ENCODE results near the gene MED1.
A peak's percentile ranks its signal among the peaks of the same experiment; 100 is the strongest.
"Not testable (repeated sequence)": the region's sequence is repeated elsewhere in the genome, so short reads cannot be mapped to it uniquely, and the experiment has no call there.

The MED1 gene

DNA sequence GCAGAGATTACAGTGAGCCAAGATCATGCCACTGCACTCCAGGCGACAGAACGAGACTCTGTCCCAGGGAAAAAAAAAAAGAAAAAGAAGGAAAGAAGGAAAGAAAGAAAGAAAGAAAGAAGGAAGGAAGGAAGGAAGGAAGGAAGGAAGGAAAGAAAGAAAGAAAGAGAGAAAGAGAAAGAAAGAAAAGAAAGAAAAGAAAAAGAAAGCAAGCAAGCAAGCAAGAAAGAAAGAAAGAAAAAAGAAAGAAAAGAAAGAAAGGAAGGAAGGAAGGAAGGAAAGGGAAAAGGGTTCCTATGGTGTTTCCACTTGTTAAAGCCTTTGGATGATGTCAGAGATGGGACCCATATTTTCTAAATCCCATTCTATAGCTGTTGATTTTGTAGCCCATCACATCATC lies 11.2 kb downstream of the MED1 start:
- not testable (repeated sequence) for DNase-seq (ENCODE audit: low read depth in 2 of 2)

GRCh38 chr17:39429600-39429999 lies 21.5 kb downstream of the MED1 start:
- no peak for DNase-seq (ENCODE audit: low read depth in 2 of 2)

DNA sequence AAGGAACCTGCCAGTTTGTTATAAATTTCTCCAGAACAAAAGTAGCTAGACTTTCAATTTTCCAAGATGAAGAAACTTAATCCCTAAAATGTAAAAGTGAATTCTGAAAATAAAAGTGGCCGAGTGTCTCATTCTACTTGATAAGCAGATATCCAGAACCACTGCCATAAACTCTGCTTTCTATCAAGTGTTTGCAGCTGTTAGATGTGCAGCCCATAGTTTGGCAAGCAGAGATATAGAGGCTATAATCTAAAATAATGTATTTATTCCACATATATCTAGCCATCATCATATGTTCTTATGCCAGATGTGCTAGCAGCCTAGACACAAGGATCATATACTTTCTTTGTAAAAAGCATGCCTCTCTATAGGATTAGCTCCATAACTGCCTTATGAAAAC lies 34.9 kb downstream of the MED1 start:
- no peak for DNase-seq (ENCODE audit: low read depth in 2 of 2)

GRCh38 chr17:39410279-39410678 lies 40.8 kb downstream of the MED1 start:
- no peak for DNase-seq (ENCODE audit: low read depth in 2 of 2)

GRCh38 chr17:39408360-39408759 lies 42.7 kb downstream of the MED1 start:
- no peak for DNase-seq (ENCODE audit: low read depth in 2 of 2)

DNA sequence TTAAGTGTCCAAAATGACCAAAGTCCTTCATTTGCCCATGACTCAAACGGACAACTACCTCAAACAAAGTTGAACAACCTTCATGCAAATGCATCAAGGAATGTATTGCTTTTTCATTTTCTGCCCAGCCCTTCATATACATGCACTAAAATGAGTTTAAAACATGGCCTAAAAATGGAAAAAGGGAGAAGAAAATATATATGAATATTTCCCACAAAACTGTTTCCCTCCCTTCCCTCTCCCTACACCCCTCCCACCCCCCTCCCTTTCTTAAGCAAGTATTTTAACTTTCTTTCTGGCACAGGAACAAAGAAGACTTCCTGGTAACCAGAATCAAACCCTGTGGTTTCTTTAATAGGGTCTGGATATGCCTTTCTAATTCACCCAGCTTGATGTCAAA lies 44.1 kb downstream of the MED1 start:
- DNase-seq (ENCODE audit: low read depth in 2 of 2), result no peak

- DNase-seq (ENCODE audit: low read depth in 2 of 2), result no peak
Measured at GRCh38 chr17:39405436-39405835, 45.6 kb downstream of the MED1 start.

- DNase-seq (ENCODE audit: low read depth in 2 of 2), result no peak
Measured at GRCh38 chr17:39404542-39405378, 46.3 kb downstream of the MED1 start.

GRCh38 chr17:39402890-39403605 lies 48.0 kb downstream of the MED1 start:
- no peak for DNase-seq (ENCODE audit: low read depth in 2 of 2)

DNA sequence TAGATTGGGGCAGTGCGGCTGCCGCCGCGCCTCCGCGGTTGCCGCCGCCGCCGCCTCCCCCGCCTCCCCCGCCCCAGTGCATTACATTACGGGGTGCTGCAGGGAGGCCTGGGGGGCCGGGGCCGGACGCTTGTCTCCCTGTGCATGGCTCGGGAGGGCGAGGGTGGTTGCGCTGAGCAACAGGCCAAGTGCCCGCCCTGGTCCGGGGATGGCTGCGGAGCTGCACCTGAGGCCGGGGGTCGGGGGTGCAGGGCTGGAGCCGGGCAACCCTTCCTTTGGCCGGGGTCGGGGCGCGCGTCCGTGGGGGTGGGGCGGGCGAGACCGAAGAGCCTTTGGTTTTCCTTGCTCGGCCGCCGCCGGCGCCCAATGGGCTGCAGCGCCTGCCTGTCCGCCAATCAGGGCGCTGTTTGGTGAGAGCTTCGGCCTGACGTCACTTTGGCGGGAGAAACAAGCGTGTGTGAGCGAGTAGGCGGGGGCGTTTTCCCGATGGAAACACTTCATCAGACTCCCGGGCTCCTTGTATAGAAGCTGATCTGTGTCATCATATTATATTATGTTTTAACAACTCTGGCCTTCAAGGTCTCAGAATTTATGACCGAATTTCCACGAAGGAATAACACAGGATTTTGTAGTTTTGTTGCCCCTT lies 48.7 kb downstream of the MED1 start:
- DNase-seq (ENCODE audit: low read depth in 2 of 2), result peak; percentile 46 to 52

DNA sequence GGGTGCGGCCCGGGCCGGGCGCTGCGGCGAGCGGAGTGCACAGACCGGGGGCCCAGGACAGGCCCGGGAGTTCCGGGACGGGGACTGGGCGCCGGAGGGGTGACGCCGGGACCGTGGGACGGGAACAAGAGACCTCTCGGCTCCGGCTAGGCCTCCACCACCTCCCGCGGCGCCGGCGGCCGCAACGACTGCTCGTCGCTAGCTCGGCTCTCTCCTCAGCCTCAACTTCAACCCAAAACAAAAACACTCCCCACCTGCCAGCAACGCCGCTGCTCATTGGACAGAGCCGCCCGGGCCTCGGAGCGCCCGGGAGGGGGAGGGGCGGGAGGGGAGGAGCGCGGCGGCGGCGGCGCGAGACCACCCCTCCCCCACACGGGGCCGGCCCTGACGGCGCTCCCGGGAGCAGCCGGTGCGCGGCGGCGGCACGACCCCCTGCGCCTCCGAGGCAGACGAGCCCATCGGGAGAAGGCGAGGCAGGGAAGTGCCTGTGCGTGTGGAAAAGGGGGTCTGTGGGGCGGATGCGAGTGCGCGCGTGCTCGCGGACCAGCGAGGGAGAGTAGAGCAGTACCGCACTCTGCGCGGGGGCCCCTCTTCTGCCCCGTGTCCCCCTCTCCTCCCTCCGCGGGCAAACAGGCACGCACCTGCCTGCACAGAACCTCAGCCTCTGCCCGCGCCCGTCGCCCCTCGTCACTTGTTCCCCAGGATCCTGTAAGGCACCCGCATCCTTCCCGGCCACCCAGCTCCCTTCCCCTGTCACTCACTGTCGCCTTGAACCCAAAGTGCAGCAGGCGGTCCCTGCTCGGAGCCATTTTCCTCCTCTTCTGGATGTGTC lies 49.4 kb downstream of the MED1 start, which contains the start of gene FBXL20:
TSS of gene FBXL20 (minus strand) at position 215 of the 832 bp plus-strand sequence. CDS start 224 bp downstream, outside the sequence.
- peak; percentile 85 to 94 for DNase-seq (ENCODE audit: low read depth in 2 of 2)

DNA sequence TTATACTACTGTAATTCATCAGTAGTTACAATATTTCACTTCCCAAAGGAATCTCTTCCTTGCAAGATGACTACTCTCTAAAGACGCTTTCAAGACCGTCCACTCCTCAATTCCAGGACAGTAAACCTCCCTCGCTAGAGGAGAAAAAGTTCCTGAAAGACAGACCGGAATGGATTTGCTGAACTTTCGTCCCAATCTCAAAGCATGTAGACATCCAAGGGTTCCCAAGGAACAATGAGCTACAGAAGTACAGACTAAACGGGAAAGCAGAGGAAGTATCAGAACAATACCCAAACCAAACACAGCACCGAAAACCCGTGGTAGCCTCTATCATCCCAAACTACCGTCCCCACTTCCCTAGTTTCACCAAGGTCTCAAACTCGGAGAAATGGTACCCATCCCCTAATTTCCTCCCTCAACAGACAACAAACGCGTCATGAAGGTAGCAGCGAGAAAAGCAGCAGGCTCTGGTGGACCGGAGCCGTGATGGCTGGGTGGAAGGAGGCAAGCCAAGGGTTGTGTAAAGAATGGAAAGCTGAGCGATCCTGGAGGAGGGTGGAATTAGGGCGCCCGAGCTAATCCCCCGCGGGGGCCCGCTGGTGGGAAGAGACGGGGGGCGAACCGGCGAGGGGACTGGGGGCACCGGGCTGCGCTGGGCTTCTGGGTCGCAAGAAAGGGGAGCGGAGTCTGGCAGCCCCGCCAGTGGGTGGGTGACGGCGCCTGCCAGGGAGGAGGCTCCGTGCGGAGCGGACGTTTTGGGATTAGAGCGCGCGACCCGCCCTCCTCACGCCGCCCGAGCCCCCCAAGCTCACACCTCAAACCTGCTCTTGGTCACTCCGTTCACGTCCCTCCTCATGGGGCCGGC lies 50.3 kb downstream of the MED1 start:
- no peak for DNase-seq (ENCODE audit: low read depth in 2 of 2)

- DNase-seq (ENCODE audit: low read depth in 2 of 2), result no peak
Measured at GRCh38 chr17:39399791-39400190, 51.3 kb downstream of the MED1 start.

- DNase-seq (ENCODE audit: low read depth in 2 of 2), result no peak
Measured at GRCh38 chr17:39393736-39394135, 57.3 kb downstream of the MED1 start.

GRCh38 chr17:39391448-39391847 lies 59.6 kb downstream of the MED1 start:
- DNase-seq (ENCODE audit: low read depth in 2 of 2), result no peak

DNA sequence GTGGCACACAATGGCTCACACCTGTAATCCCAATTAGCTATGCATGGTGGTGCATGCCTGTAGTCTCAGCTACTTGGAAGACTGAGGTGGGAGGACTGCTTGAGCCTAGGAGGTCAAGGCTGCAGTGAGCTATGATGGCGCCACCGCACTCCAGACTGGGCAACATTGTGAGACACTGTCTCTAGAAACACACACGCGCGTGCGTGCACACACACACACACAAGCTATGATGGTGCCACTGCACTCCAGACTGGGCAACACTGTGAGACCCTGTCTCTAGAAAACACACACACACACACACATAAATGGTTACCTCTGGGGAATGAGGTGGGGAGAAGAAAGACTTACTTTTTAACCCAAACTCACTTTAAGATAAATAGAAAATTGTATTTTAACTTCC lies 66.0 kb downstream of the MED1 start:
- DNase-seq (ENCODE audit: low read depth in 2 of 2), result no peak

- DNase-seq (ENCODE audit: low read depth in 2 of 2), result no peak
Measured at GRCh38 chr17:39380144-39380543, 70.9 kb downstream of the MED1 start.

DNA sequence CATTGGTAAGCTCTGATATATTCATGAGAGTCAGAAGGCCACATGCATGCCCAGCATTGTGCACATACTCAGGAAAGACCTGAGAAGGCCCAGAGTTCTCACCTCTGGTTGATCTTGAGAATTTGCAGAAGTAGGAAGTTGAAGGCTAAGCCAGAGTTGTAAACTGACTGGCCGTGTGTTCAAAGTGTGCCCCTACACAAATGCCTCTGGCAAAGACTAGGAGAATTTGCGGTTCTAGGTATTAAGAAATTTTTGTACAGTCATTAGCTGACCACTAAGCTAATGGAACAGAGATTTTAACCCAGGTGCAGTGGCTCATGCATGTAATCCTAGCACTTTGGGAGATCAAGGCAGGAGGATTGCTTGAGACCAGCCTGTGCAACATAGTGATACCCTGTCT lies 74.6 kb downstream of the MED1 start:
- no peak for DNase-seq (ENCODE audit: low read depth in 2 of 2)

GRCh38 chr17:39367805-39368204 lies 83.3 kb downstream of the MED1 start:
- not testable (repeated sequence) for DNase-seq (ENCODE audit: low read depth in 2 of 2)

GRCh38 chr17:39365872-39366271 lies 85.2 kb downstream of the MED1 start:
- no peak for DNase-seq (ENCODE audit: low read depth in 2 of 2)

- DNase-seq (ENCODE audit: low read depth in 2 of 2), result no peak
Measured at GRCh38 chr17:39365242-39365641, 85.8 kb downstream of the MED1 start.
